Hindlimb muscle (tissue), 1 donor: ENCODE results near the gene KCNH6. TPM values are rescaled to one million over a fixed set of nuclear protein-coding genes. Genes with fewer than 3 reads are reported as not detected.

Experiments used
- DNase-seq: peaks from one replicate; pipeline ENCODE4 v3.0.0-alpha.2; 2013
- polyA plus RNA-seq: library from polyadenylated mRNA; unstranded; fragments of 120-200 nt; gene quantifications from one replicate; pipeline ENCODE4 v1.2.1, GENCODE V29; 2013; ENCODE audit not compliant: insufficient read length

Gene KCNH6
- polyA plus RNA-seq, 1 donor, result not detected

DNA sequence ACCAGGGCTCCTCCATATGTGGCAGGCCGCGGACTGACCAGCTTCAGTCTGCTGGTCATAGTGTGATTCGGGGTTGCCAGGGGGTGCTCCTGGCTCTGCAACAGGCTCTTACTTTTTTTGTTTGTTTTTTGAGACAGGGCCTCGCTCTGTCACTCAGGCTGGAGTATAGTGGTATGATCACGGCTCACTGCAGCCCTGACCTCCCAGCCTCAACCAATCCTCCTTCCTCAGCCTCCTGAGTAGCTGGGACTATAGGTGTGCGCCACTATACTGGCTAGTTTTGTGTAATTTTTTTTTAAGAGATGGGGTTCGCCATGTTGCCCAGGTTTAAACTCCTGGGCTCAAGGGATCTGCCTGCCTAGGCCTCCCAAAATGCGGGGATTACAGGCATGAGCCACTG is 11.8 kb upstream of the KCNH6 start:
- DNase-seq, result no peak

DNA sequence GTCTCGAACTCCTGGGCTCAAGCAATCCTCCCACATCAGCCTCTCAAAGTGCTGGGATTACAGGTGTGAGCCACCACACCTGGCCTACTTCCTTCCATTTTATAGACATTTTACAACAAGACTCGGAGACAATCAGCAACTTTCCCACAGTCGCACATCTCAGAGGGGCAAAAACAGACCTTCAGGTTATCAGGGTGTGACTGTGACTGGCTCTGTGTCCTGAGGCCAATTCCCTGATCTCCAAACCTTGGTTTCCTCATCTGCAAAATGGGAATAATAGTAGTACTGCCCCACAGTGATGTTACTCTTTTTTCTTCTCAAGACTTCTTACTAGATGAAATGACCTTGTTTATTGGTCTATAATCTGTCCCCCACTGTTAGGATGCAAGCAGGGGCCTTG is 10.8 kb upstream of the KCNH6 start:
- no peak for DNase-seq

DNA sequence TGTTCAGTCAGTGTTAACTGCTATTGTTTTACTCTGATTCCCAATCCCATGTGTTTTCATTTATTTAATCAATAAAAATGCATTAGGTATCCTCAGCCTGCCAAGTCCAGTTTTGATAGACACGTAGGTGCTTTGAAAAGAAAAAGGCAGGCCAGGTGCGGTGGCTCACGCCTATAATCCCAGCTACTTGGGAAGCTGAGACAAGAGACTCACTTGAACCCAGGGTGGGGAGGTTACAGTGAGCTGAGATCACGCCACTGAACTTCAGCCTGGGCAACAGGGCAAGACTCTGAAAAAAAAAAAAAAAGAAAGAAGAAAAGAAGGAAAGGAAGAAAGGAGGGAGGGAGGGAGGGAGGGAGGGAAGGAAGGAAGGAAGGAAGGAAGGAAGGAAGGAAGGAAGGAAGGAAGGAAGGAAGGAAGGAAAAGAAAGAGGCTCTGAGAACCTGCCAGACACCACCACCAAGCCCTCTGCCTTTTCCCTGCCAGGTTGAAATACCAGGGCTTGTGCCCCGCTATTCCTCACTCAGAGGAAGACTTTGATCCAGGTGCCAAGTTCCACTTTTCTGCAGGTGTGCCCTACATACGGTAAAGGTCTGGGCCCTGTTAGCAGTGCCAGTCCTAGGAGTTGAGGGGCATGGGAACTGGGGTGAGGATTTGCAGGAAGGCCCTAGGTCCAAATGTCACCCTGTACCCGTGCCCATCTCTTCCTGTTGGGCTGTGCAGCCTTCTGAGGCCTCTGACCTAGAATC is 10.1 kb upstream of the KCNH6 start:
- DNase-seq, result no peak

DNA sequence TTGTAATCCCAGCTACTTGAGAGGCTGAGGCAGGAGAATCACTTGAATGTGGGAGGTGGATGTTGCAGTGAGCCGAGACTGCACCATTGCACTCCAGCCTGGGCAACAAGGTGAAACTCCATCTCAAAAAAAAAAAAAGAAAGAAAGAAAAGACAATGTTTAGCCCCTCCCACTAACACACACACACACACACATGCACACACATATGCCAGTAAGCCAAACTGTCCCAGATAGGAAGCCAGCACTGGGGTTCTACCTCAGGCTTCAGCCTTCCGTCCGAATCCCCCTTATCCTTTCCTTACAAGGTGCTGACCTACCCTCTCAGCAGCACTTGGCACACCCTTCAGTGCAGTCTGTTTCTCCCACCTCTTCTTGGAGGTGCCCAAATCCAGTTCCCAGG is 8.7 kb upstream of the KCNH6 start:
- no peak for DNase-seq

DNA sequence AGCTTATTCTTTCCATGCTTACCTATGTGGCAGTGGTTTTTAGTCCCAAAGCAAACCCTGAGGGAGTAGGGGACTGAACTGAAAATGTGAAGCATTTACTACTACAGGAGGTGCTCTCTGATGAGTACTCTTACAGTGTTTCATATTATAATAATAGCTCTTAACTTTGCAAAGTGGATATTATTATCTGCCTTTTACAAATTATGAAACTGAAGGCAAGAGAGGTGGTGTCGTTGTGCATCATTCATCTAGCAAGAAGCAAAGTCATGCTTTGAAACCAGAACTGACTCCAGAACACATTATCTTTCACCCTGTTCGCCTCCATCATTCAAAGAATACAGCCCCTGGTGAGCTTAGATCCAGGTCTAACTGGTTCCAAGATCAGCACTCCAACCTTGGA is 8.2 kb upstream of the KCNH6 start:
- no peak for DNase-seq

DNA sequence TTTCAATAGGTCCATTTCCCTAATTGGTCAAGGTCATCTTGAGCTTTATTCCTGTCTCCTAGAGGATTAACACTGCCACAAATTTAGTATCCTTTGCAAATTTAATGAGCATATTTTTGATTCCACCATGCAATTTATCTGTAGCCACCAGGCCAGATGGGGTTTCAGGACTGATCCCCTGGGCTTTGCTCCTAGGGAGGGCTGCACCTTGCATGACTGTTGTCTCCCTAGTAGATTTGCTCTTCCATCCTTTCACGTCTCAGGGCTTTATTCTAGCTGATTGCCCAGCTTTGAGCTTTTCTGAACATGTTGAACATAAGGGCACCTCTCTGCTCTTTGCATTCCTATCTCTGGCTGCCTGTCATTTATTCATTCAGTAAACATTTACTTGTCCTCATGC is 7.7 kb upstream of the KCNH6 start:
- DNase-seq, result no peak

DNA sequence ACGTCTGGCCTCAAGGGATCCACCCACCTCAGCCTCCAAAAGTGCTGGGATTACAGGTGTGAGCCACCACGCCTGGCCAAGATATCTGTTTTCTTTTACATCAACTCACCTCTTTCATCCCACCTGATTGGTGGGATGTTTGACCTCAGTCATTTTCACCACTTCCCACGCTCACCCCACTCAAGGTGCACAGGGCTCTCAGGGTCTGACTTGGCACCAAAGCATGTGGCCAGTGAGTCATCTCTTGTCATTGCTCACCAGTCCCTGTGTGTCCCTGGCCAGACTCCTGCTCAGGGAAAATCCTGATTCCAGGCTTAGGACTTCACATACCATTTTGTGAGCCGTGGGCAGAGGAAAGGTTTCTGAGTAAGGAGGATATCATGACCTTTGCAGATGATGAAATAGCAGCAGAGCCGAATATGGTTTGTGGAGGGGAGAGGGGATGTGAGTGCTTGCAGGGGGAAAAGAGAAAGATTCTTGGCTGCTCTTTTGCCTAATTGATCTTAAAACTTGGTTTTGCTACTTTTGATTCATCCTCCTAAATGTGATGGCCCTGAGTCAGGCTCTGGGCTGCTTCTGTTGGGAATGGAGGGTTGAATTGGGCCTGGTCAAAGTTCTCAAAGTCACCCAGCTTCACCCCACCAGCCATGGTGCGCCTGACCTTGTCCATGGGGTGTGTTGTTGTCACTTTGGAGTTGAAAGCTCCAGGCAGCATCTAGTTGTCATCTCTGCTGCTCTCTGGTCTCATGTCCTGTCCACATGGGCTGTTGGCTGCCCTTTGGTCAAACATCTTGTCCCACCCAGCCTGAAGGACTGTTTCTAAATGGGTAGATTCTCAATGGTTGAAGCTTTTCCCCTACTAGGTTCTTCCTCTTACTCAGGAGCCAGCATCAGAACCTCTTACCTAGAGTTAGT is 6.0 kb upstream of the KCNH6 start:
- DNase-seq, result no peak

DNA sequence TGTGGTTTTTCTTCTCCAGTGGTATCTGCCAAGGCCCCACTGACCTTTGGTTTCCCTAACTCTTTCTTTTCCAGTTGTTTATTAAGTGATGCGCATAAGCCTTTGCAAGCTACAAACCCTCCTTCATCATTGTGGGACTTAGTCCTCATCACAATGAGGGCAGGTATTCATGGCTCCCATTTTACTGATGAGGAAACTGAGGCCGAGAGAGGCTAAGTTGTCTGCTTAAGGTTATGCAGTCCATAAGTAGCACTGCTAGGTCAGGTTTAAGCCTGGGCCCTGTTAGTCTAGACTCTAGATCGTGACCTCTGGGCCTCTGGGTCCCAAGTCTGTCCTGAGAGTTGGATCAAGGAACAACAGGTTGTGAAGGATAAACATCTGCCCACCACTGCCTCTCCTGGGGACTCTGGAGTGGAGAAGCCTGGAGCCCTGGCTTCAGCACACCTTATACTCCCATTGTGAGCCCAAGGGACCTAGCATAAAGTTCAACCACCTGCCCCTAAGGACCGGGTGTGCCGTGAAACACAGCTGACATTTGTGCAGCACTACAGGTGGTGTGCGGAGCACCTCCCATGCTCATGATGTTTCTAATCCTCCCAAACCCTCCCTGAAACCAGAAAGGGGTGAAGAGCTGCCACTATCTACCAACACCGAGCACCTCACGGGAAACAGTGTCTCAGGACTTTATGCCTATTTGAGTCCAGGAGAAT is 5.2 kb upstream of the KCNH6 start:
- DNase-seq, result no peak

DNA sequence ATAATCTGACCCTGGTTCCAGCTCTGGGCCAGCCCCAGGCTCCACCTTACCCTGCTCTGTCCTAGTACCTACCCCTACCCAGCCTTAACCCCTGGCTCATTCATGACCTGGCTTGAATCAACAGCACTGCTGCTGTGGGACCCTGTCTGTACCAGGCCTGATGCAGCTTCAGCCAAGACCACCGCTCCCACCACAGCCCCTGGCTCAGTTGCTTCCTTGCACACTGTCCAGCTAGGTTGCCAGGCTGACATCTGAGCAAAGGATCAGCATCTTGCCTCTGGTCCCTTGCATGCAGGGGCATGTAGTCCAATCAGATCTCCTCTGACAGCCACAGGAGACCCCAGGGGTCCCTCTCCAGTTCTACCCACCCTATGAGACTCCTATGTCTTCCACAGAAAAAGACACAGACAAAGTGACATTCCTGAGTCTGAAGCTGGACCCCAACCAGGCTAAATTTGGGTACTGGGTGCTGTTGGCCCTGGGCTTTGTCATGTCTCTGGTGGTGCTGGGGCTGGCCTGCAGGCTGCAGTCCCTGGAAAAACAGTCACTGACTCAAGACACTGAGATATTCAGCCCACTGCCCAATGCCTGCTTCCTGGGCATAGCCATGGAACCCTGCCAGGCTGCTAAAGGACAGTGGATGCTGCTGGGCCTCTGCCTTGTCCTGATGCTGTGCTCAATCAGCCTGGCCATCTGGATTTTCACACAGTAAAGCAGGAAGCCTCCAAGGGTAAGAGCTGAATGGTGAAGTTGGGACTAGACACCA is 3.9 kb upstream of the KCNH6 start:
- no peak for DNase-seq

DNA sequence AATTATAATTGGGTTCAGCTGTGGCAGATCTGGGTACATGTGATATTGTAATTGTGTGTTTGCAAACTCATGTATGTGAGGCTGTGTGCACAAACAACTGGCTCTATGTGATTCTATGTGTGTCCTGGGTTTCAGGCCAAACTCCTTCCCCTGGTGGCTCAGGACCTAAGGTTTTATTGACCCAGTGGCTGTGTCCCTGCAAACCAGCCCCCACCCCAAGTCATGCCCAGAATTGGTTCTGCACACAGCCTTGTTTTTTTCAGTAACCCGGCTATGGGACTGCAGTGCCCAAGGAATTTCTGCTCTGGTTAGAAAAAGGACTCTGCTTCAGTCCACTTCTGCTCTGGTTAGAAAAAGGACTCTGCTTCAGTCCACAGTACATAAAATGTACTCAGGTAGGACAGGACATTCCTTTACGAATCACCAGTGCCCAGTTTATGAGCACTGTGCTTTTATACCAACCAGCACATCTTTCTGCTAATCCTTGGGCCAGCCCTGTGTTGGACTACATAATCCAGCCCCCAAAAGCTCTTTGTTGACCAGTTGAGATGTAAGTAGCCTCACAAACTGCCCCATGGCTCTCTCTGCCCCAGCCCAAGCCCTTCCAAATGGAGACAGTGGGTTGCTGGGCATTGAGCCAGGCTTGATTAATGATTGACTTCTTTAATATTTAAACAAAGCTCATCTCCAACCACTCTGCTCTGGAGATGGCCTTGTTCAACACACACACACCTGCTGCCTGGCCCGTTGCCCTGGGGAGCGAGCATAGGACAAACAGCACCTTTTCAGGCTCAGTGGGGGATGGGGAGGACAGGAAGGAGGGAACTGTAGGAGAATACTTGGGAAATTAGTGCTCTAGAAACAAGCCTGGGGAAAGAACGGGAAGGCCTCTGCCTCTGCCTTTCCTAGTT is 2.9 kb upstream of the KCNH6 start:
- DNase-seq, result no peak

DNA sequence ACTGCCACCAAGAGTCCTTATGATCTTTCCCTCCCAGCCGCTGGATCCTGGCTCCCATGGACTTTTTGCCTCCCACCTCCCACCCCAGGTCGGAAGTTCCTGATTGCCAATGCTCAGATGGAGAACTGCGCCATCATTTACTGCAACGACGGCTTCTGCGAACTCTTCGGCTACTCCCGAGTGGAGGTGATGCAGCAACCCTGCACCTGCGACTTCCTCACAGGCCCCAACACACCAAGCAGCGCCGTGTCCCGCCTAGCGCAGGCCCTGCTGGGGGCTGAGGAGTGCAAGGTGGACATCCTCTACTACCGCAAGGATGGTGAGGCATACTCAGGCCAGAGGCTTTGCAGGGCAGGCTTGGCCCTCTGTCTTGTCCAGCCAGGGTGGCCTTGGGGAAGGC is 893 bp downstream of the KCNH6 start:
- DNase-seq, result no peak

DNA sequence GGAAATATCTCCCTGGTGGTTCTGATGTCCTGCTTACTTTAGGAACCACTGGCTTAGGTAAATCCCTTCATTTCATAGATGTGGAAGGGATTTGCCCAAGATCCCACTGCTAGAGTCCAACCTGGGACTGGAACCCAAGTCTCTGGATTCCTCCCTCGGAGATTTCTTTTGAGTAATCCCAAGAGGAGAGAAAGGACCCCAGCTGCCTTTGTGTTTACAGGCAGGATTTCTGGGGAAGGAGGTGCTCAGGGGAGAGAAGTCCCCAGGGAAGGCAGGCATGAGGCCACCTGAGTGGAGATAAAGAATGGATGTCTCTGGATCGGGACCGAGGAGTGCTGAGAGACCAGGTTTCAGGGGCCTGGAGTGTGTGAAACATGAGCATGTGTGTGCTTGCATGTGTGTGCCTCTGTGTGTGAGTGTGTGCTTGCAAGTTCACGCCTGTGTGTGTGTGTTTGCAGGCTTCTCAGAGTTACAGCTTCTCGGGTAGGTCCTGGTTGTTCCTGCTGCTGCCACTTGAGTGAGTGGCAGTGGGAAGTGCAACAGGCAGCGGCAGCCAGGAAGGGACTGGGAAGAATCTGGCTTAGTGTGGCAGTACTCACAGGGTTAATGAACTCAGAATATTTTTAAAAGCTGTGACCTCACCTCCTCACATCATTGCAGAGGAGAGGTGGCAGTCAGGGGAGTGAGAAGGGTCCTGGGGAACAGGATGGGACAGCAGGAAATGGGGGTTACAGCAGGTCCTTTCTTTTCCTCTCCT is 2.2 kb downstream of the KCNH6 start:
- no peak for DNase-seq

DNA sequence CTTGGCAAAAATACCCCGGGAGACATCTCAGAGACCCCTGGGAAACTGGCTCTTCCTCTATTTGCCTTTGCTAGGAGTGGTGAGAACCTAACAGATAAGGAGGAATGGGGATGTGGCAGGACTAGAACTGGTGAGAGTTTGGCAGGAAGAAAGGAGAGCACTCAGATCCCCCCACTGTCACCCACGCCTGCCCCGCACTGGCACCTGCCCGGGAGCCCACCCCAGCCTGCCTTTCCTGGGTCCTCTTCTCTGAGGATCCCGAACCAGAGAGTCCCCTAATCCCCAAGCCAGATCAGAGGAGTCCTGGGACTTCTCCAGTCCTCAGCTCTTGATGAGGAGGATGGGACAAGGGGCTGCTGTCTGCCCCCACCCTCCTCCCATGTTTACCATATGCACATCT is 3.7 kb downstream of the KCNH6 start:
- DNase-seq, result no peak

DNA sequence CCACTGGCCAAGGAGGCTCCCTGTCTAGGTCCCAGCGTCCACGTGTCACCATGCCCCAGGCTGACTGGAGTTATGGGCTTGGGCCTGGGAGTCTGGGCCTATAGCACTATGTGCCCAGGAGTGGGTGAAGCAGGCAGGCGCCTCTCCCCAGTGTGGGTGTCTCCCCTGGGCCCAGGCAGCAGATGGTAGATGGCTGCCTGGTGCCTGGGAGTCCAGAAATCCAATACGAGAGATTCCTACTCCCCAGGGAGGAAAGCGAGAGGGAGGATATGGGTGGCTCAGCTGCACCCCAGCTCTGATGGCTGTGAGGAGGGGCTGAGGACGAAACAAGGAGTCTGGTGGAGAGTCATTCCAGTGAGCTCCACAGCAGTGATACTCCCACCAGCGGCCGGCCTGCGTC is 5.0 kb downstream of the KCNH6 start:
- DNase-seq, result no peak

DNA sequence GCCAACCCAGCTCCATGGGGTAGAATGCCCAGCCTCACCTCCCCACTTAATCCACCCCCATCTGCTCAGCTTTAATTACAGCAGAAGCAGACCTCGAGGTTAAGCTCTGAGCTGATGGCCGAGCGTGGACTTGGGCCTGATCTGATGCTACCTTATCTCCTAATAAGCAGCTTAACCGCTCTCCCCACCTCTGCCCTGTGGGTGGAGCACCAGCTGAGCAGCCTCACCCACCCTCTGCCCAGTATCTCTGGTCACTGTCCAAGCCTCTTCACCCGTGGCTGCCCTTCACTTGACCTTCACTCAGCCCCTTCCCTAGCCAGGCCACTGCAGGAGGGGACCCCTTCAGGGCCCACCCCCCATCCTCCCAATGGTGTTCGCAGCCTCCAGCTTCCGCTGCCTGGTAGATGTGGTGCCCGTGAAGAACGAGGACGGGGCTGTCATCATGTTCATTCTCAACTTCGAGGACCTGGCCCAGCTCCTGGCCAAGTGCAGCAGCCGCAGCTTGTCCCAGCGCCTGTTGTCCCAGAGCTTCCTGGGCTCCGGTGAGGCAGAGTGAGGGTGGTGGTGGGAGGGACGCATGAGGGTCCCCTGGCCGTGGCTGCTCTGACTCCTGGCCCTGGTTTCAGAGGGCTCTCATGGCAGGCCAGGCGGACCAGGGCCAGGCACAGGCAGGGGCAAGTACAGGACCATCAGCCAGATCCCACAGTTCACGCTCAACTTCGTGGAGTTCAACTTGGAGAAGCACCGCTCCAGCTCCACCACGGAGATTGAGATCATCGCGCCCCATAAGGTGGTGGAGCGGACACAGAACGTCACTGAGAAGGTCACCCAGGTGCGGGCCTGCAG is 6.8 kb downstream of the KCNH6 start:
- no peak for DNase-seq

DNA sequence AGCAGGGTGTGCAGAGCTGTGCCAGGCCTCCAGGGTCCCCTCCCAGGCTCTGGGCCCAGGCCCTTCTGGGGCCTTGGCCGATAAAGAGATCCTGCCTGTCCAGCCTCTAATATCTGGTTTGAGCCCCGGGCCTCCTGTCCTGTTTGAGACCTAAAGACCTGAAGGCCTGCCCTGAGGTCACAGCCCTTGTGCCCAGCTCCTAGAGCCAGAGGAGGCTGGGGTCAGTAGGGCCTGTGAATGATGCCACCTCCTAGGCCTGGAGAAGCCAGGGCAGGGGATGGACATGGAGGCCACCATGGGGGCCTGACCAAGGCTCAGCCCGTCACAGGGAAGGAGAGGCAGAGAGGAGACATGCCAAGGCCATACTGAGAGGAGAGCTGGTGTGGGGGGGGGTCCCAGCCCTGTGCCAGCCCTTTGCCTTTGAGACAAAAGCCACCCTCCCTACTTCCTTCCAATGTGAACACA is 7.4 kb downstream of the KCNH6 start:
- DNase-seq, result no peak

DNA sequence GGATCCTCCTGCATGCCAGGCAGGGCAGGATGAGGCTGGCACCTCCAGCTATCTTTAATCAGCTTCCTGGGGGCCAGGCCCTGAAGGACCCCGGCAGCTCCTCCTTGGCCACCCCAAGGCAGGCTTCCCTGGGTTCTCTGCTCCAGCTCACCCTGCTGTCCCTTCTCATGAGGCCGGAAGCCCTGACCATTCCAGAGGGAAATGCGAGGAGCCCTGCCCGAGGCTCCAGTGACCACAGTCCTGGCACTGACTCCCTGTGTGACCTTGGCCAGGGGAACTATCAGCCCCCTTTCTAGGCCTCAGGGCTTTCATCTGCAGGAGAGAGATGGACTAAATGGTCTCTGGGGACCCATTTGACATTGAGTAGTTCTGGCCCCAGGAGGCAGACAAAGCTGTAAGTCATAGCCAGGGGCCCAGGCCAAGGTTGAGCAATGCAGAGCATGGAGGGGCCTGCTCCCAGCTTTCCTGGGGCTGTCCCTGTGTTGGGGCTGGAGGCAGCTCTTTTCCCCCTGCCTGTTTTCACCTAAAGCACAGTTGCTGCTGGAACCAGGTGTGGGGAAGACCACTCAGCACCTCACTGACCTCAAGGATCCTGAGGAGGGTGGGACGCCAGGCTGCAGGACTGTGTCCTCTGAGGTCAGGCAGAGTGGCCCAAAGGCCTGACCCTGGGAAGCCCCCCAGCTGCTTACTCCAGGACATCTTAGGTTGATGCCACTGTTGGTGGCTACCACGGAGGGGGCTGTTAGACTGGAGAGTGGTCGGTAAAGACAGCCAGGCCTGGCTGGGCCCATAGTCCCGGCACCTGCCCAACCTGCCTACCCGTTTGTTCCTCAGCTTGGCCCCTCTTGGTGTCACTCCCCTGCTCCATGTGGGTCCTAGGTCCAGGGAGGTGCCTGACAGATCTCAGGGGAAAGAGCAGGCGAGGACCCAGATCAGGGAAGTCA is 8.1 kb downstream of the KCNH6 start:
- DNase-seq, result no peak

DNA sequence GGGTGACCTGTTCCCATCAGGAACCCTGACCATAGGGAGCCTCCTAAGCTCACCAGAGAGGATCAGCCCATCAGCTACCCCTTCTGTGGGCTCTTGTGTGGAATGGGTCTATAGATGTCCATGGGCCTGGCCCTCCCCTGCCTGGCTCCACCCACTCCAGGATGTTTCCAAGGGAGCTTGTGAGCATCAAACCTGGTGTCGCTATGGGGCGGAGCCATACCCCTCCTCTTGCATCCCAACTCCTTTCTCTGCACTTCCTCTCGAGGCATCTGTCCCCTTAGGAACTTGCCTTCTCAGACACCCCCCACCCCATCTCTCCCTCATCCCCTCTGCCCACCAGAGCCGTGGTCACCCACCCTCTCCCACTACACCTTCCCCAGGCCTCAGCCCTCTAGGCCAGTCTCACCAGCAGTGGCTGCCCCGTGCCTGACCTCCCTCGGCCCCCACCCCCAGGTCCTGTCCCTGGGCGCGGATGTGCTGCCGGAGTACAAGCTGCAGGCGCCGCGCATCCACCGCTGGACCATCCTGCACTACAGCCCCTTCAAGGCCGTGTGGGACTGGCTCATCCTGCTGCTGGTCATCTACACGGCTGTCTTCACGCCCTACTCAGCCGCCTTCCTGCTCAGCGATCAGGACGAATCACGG is 10.4 kb downstream of the KCNH6 start:
- DNase-seq, result no peak
